GM23338 (cell line): Measurements from ENCODE around the gene GAD1. TPM values are rescaled to one million over a fixed set of nuclear protein-coding genes. Genes with fewer than 3 reads are reported as not detected.
A peak's percentile ranks its signal among the peaks of the same experiment; 100 is the strongest.

ENCODE experiments used
- ATAC-seq: fragments of 200-7000 bp; cut with Tn5 transposase; 3 replicates; pipeline ENCODE4 v1.9.1; 2020
- DNase-seq: peaks from one replicate; pipeline ENCODE4 v3.0.0-alpha.2; 2015; ENCODE audit warnings: low spot score
- H2AFZ ChIP-seq: fragments of 200-600 bp; sonication (generic); 2 replicates; pipeline ENCODE4 v1.8.0; 2016; ENCODE audit warnings: antibody characterized with exemption, mild to moderate bottlenecking, moderate library complexity
- H3F3A ChIP-seq: fragments of 200-600 bp; sonication (generic); replicated peaks from 2 replicates; pipeline ENCODE4 v1.8.0; 2017; ENCODE audit warnings: antibody characterized with exemption, mixed run types, low read depth
- H3K27ac ChIP-seq: fragments of 200-600 bp; sonication (generic); 2 replicates; pipeline ENCODE4 v1.6.1; 2016; ENCODE audit warnings: low read depth
- H3K27me3 ChIP-seq: fragments of 200-600 bp; sonication (generic); 2 replicates; pipeline ENCODE4 v1.8.0; 2016; ENCODE audit warnings: mild to moderate bottlenecking, mixed run types, moderate library complexity; ENCODE audit not compliant: insufficient read depth
- H3K36me3 ChIP-seq: fragments of 200-600 bp; sonication (generic); 2 replicates; pipeline ENCODE4 v1.8.0; 2016; ENCODE audit warnings: mild to moderate bottlenecking; ENCODE audit not compliant: insufficient read depth
- H3K4me1 ChIP-seq: fragments of 200-600 bp; sonication (generic); 2 replicates; pipeline ENCODE4 v1.8.0; 2016; ENCODE audit warnings: mild to moderate bottlenecking, moderate library complexity; ENCODE audit not compliant: insufficient read depth
- H3K4me2 ChIP-seq: fragments of 200-600 bp; sonication (generic); 2 replicates; pipeline ENCODE4 v1.7.1; 2017; ENCODE audit warnings: mixed run types
- H3K4me3 ChIP-seq: fragments of 200-600 bp; sonication (generic); 2 replicates; pipeline ENCODE4 v1.6.1; 2016; ENCODE audit warnings: mixed run types
- H3K79me2 ChIP-seq: fragments of 200-600 bp; sonication (generic); replicated peaks from 2 replicates; pipeline ENCODE4 v1.8.0; 2017; ENCODE audit warnings: mild to moderate bottlenecking; ENCODE audit not compliant: insufficient read depth
- H3K9me2 ChIP-seq: fragments of 200-600 bp; sonication (generic); 2 replicates; pipeline ENCODE4 v1.8.0; 2017; ENCODE audit not compliant: insufficient read depth
- H4K20me1 ChIP-seq: fragments of 200-600 bp; sonication (generic); replicated peaks from 2 replicates; pipeline ENCODE4 v1.8.0; 2017; ENCODE audit warnings: mild to moderate bottlenecking; ENCODE audit not compliant: insufficient read depth
- H3K27ac Mint-ChIP-seq: 2 replicates; pipeline ENCODE4 v1.8.0; 2020; ENCODE audit warnings: inconsistent platforms, mild to moderate bottlenecking, moderate library complexity, mixed read lengths
- H3K27me3 Mint-ChIP-seq: 3 replicates; pipeline ENCODE4 v1.8.0; 2022; ENCODE audit warnings: low read depth, mild to moderate bottlenecking, moderate library complexity, mixed read lengths, inconsistent platforms; ENCODE audit not compliant: insufficient read depth, poor library complexity
- H3K36me3 Mint-ChIP-seq: 3 replicates; pipeline ENCODE4 v1.8.0; 2021; ENCODE audit warnings: low read depth, mild to moderate bottlenecking, inconsistent platforms, moderate library complexity, mixed read lengths
- H3K4me1 Mint-ChIP-seq: 3 replicates; pipeline ENCODE4 v1.8.0; 2020; ENCODE audit warnings: mild to moderate bottlenecking, inconsistent platforms, mixed read lengths
- H3K4me3 Mint-ChIP-seq: 3 replicates; pipeline ENCODE4 v1.8.0; 2021; ENCODE audit warnings: moderate library complexity, mild to moderate bottlenecking, inconsistent platforms, mixed read lengths
- H3K9me3 Mint-ChIP-seq: 3 replicates; pipeline ENCODE4 v1.8.0; 2020; ENCODE audit warnings: moderate library complexity, mild to moderate bottlenecking, inconsistent platforms, mixed read lengths
- EZH2 ChIP-seq: fragments of 200-600 bp; sonication (generic); IDR thresholded peaks from one replicate; pipeline ENCODE4 v1.8.0; 2017; ENCODE audit warnings: antibody characterized with exemption, mild to moderate bottlenecking, low read depth; ENCODE audit not compliant: unreplicated experiment
- EZH2phosphoT487 ChIP-seq: fragments of 200-600 bp; sonication (generic); IDR thresholded peaks from one replicate; pipeline ENCODE4 v1.8.1; 2018; ENCODE audit warnings: antibody characterized with exemption; ENCODE audit not compliant: unreplicated experiment
- ZNF331 ChIP-seq: fragments of 250-450 bp; sonication (Bioruptor Pico); IDR thresholded peaks from 2 replicates; pipeline ENCODE4 v1.5.0; 2020; ENCODE audit warnings: low read depth, mild to moderate bottlenecking, moderate library complexity
- polyA plus RNA-seq: library from polyadenylated mRNA; unstranded; fragments of >200 nt; fragmentation: Nextera tagmentation; extraction: Ambion mirVana; gene quantifications from 2 replicates; pipeline ENCODE4 v1.2.1, GENCODE V29; 2016
- total RNA-seq: library from RNA; depleted of rRNA; stranded (reverse); fragments of >200 nt; shearing (Covaris generic); gene quantifications from 2 replicates; pipeline ENCODE4 v1.2.3, GENCODE V29; 2014
- TF ChIP-seq, protein P1 (sequence below): fragments of 250-450 bp; sonication (Bioruptor Pico); IDR thresholded peaks from 2 replicates; pipeline ENCODE4 v1.5.0; 2020; ENCODE audit warnings: mild to moderate bottlenecking, moderate library complexity

Gene GAD1
- total and polyA plus RNA-seq, 2 experiments from 2014 or later, result 0.17 to 0.34 TPM

GRCh38 chr2:170817093-170818035 lies 677 bp downstream of the GAD1 start:
- Mint-ChIP-seq H3K36me3 (no peaks in the 10 kb centered on the region; the same call in 2 of the 3 replicates), H3K4me3 (peak overlapping the region; percentile 77), H3K27ac (no peak overlapping the region), H3K27me3 (peaks cover 99% of the 10 kb centered on the region), H3K4me1 (peaks cover 68% of the 10 kb centered on the region), H3K9me3 (peaks cover 3% of the 10 kb centered on the region; the same call in 1 of the 3 replicates)
- Histone ChIP-seq H3K4me1 (peaks cover 65% of the 10 kb centered on the region), H3K4me2 (peak overlapping the region; percentile 97), H3K36me3 (no peaks in the 10 kb centered on the region), H3F3A (peaks cover 15% of the 10 kb centered on the region), H2AFZ (peak overlapping the region; percentile 81), H3K27ac (no peak overlapping the region), H3K79me2 (no peaks in the 10 kb centered on the region), H3K27me3 (peaks cover 96% of the 10 kb centered on the region), H3K4me3 (peak overlapping the region; percentile 63), H3K9me2 (no peaks in the 10 kb centered on the region), H4K20me1 (peaks cover 10% of the 10 kb centered on the region; the same call in 1 of the 2 replicates)
- DNase-seq (peak; percentile 57), ATAC-seq (peak; percentile 0)
- TF ChIP-seq EZH2, result peak; percentile 99
- TF ChIP-seq ZNF331 (CRISPR knock-in tag), result no peak
- TF ChIP-seq, protein P1, sequence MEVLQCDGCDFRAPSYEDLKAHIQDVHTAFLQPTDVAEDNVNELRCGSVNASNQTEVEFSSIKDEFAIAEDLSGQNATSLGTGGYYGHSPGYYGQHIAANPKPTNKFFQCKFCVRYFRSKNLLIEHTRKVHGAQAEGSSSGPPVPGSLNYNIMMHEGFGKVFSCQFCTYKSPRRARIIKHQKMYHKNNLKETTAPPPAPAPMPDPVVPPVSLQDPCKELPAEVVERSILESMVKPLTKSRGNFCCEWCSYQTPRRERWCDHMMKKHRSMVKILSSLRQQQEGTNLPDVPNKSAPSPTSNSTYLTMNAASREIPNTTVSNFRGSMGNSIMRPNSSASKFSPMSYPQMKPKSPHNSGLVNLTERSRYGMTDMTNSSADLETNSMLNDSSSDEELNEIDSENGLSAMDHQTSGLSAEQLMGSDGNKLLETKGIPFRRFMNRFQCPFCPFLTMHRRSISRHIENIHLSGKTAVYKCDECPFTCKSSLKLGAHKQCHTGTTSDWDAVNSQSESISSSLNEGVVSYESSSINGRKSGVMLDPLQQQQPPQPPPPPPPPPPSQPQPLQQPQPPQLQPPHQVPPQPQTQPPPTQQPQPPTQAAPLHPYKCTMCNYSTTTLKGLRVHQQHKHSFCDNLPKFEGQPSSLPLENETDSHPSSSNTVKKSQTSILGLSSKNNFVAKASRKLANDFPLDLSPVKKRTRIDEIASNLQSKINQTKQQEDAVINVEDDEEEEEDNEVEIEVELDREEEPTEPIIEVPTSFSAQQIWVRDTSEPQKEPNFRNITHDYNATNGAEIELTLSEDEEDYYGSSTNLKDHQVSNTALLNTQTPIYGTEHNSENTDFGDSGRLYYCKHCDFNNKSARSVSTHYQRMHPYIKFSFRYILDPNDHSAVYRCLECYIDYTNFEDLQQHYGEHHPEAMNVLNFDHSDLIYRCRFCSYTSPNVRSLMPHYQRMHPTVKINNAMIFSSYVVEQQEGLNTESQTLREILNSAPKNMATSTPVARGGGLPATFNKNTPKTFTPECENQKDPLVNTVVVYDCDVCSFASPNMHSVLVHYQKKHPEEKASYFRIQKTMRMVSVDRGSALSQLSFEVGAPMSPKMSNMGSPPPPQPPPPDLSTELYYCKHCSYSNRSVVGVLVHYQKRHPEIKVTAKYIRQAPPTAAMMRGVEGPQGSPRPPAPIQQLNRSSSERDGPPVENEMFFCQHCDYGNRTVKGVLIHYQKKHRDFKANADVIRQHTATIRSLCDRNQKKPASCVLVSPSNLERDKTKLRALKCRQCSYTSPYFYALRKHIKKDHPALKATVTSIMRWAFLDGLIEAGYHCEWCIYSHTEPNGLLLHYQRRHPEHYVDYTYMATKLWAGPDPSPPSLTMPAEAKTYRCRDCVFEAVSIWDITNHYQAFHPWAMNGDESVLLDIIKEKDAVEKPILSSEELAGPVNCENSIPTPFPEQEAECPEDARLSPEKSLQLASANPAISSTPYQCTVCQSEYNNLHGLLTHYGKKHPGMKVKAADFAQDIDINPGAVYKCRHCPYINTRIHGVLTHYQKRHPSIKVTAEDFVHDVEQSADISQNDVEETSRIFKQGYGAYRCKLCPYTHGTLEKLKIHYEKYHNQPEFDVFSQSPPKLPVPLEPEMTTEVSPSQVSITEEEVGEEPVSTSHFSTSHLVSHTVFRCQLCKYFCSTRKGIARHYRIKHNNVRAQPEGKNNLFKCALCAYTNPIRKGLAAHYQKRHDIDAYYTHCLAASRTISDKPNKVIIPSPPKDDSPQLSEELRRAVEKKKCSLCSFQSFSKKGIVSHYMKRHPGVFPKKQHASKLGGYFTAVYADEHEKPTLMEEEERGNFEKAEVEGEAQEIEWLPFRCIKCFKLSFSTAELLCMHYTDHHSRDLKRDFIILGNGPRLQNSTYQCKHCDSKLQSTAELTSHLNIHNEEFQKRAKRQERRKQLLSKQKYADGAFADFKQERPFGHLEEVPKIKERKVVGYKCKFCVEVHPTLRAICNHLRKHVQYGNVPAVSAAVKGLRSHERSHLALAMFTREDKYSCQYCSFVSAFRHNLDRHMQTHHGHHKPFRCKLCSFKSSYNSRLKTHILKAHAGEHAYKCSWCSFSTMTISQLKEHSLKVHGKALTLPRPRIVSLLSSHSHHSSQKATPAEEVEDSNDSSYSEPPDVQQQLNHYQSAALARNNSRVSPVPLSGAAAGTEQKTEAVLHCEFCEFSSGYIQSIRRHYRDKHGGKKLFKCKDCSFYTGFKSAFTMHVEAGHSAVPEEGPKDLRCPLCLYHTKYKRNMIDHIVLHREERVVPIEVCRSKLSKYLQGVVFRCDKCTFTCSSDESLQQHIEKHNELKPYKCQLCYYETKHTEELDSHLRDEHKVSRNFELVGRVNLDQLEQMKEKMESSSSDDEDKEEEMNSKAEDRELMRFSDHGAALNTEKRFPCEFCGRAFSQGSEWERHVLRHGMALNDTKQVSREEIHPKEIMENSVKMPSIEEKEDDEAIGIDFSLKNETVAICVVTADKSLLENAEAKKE, result no peak
- peak; percentile 96 for TF ChIP-seq EZH2phosphoT487
